ENCODE data around the gene PTRH1. TPM values are rescaled to one million over a fixed set of nuclear protein-coding genes. Genes with fewer than 3 reads are reported as not detected.

PTRH1 gene
- total and polyA plus RNA-seq, 2 of the 13 experiments (the other 11 are each of a cell fraction or from before 2014, with no cell fraction given), result 4.0 to 10.4 TPM

GRCh38 chr9:127722055-127722745 is 6.7 kb upstream of the PTRH1 start:
- DNase-seq (ENCODE audit: low spot score), result no peak
- BruUV-seq (replicated peaks), result no TSS peak
- no peak overlapping the region for H3K27ac ChIP-seq (ENCODE audit: extremely low read length, insufficient read depth, low read length)
- no peak for TF ChIP-seq TIGD3 (CRISPR knock-in tag; IDR thresholded peaks at IDR 0.05; ENCODE audit: borderline replicate concordance)
- no peak for TF ChIP-seq KLF6 (CRISPR knock-in tag; IDR thresholded peaks at IDR 0.05)
- no peak for TF ChIP-seq REXO4 (CRISPR knock-in tag; IDR thresholded peaks at IDR 0.05; ENCODE audit: borderline replicate concordance)
- TF ChIP-seq ZNF431 (CRISPR knock-in tag; IDR thresholded peaks at IDR 0.05; ENCODE audit: borderline replicate concordance, low read depth), result no peak
- no peak for TF ChIP-seq SP5 (CRISPR knock-in tag; IDR thresholded peaks at IDR 0.05; ENCODE audit: borderline replicate concordance, low read depth)
- no peak for TF ChIP-seq ZFP37 (CRISPR knock-in tag; IDR thresholded peaks at IDR 0.05; ENCODE audit: borderline replicate concordance)
- TF ChIP-seq NONO (IDR thresholded peaks at IDR 0.05), result no peak
- no peak for TF ChIP-seq NONO (CRISPR knock-in tag; conservative IDR thresholded peaks at IDR 0.05)
- TF ChIP-seq FOSL2 (CRISPR knock-in tag; IDR thresholded peaks at IDR 0.05), result no peak
- no peak for TF ChIP-seq ZNF629 (CRISPR knock-in tag; conservative IDR thresholded peaks at IDR 0.05)
- no peak for TF ChIP-seq GFI1 (CRISPR knock-in tag; IDR thresholded peaks at IDR 0.05; ENCODE audit: borderline replicate concordance)
- TF ChIP-seq SETDB1 (CRISPR knock-in tag; IDR thresholded peaks at IDR 0.05; ENCODE audit: borderline replicate concordance), result no peak
- TF ChIP-seq ZKSCAN8 (CRISPR knock-in tag; IDR thresholded peaks at IDR 0.05; ENCODE audit: borderline replicate concordance), result no peak
- TF ChIP-seq CSRNP1 (CRISPR knock-in tag; IDR thresholded peaks at IDR 0.05), result no peak
- no peak for TF ChIP-seq MATR3 (CRISPR knock-in tag; IDR thresholded peaks at IDR 0.05)
- peaks cover 12% of the 10 kb centered on the region for H3K4me1 ChIP-seq (ENCODE audit: insufficient read depth, low read length)
- WGBS (ENCODE audit: low lambda C conversion rate), result 10% methylated on average over 9 of the region's 12 CpGs
- no peaks in the 10 kb centered on the region for H3K79me2 ChIP-seq (ENCODE audit: insufficient read depth, low read length)
- peaks cover 0 to 5% of the 10 kb centered on the region in 2 experiments; a peak in 2 of 5 replicates for H3K27me3 ChIP-seq (ENCODE audit: control insufficient read depth in 1 of 2, insufficient read depth in 2 of 2, low read length in 2 of 2)
- ATAC-seq, result peak; percentile 16; the same call in 2 of the 3 replicates
- POLR2A ChIA-PET, result no interaction called here
- intact Hi-C loops (cut with micrococcal nuclease; ENCODE audit: unreplicated experiment) (loop anchor here (10.0 kb wide), 1 partner anchor 217 kb away; no protein-coding TSS in a partner anchor), in situ Hi-C loops (cut with HindIII; ENCODE audit: extremely low pct_ligation_motif_present, low pct_unique_long_range_greater_than_20kb) (no loop called here)
- H3K9ac ChIP-seq (ENCODE audit: insufficient read depth, low read depth, low read length), result no peak overlapping the region
- no peaks in the 10 kb centered on the region for H4K20me1 ChIP-seq (ENCODE audit: insufficient read depth, low read length)
- H2AFZ ChIP-seq (ENCODE audit: low read length), result no peak overlapping the region
- no peaks in the 10 kb centered on the region for H3K9me3 ChIP-seq (ENCODE audit: low read length)
- no peak for FAIRE-seq
- H3K36me3 ChIP-seq (replicated peaks in 1 of 2; ENCODE audit: control insufficient read depth in 1 of 2, insufficient read depth in 2 of 2, low read length in 2 of 2), result no peaks in the 10 kb centered on the region
- H3K4me3 ChIP-seq (replicated peaks in 1 of 3; ENCODE audit: insufficient read depth in 1 of 3, low read depth in 2 of 3, low read length in 3 of 3), result no peak overlapping the region
- CTCF ChIA-PET (ENCODE audit: low intra/inter-chr PET ratio, low total read pairs), result no interaction called here
- H3K4me2 ChIP-seq (ENCODE audit: low read depth, low read length), result no peak overlapping the region
